ENCODE data around the gene SUCO. TPM values are rescaled to one million over a fixed set of nuclear protein-coding genes. Genes with fewer than 3 reads are reported as not detected.

Gene SUCO
- total and polyA plus RNA-seq, 2 of the 8 experiments (the other 6 are each of a cell fraction or from before 2014, with no cell fraction given), result 8.3 to 35.8 TPM

DNA sequence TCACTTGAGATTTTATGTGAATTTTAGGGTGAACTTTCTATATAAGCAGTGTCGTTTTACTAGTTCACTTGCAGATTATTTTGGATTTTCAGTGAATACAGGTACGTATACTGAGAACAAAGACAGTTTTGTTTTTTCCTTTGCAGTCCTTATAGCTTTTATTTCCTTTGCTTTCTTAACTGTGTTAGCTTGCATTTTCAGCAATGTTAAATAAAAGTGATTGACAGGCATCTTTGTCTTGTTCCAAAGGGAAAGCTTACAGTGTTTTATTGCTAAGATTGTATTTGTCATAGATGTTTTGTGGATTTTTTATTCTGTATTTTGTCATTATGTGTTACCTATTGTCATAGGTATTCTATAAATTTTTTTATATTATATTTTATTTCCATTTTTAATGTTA is 72.7 kb downstream of the SUCO start:
- ChIA-PET POLR2A (ENCODE audit: partially characterized antibody) (no interaction called here), CTCF (ENCODE audit: partially characterized antibody) (interaction anchor here (1.2 to 6.8 kb wide), 2 partner anchors 11 to 113 kb away, joined by 3 to 96 read pairs; no protein-coding TSS in a partner anchor)
- Histone ChIP-seq H4K91ac (replicated peaks; ENCODE audit: insufficient read length, low read length) (no peak overlapping the region), H3K27me3 (replicated peaks in 1 of 4; ENCODE audit: control insufficient read depth in 3 of 4, extremely low read depth in 1 of 4, insufficient read depth in 3 of 4, low read length in 3 of 4) (no peaks in the 10 kb centered on the region), H4K5ac (ENCODE audit: insufficient read length, low read depth, low read length) (no peak overlapping the region), H3K36me3 (ENCODE audit: control insufficient read depth in 2 of 4, insufficient read depth in 4 of 4, low read length in 3 of 4) (peaks cover 4 to 45% (median 13%) of the 10 kb centered on the region in 4 experiments; a peak in 6 of 8 replicates), H3K23ac (ENCODE audit: insufficient read length) (no peak overlapping the region), H3K18ac (ENCODE audit: extremely low read depth, low read length) (no peak overlapping the region), H3K4me3 (ENCODE audit: extremely low read depth in 1 of 4, insufficient read depth in 2 of 4, low read depth in 3 of 4, low read length in 4 of 4) (no peak overlapping the region), H2BK120ac (replicated peaks; ENCODE audit: low read depth, low read length) (no peak overlapping the region), H3K56ac (replicated peaks; ENCODE audit: insufficient read length, low read depth, low read length) (no peak overlapping the region), H4K8ac (ENCODE audit: extremely low read depth, insufficient read depth, low read length) (no peak overlapping the region), H3K9ac (replicated peaks in 1 of 4; ENCODE audit: extremely low read depth in 1 of 4, low read depth in 3 of 4, low read length in 3 of 4) (no peak overlapping the region), H3K79me2 (ENCODE audit: control insufficient read depth in 1 of 2, insufficient read depth in 2 of 2, low read length in 2 of 2) (no peaks in the 10 kb centered on the region), H3K23me2 (ENCODE audit: low read depth, low read length) (no peaks in the 10 kb centered on the region), H3K4me1 (replicated peaks in 1 of 4; ENCODE audit: control insufficient read depth in 3 of 4, insufficient read depth in 4 of 4, low read length in 3 of 4) (no peaks in the 10 kb centered on the region), H3K4me2 (ENCODE audit: insufficient read depth in 1 of 2, low read depth in 2 of 2, low read length in 2 of 2) (no peak overlapping the region), H2BK12ac (ENCODE audit: low read depth, low read length) (no peak overlapping the region), H3K27ac (ENCODE audit: low read depth, low read length) (no peak overlapping the region), H3K79me1 (ENCODE audit: low read depth, low read length) (no peaks in the 10 kb centered on the region), H2AFZ (ENCODE audit: low read length) (no peak overlapping the region), H3K14ac (ENCODE audit: insufficient read length) (no peak overlapping the region), H3K4ac (replicated peaks; ENCODE audit: insufficient read length, low read depth, low read length) (no peak overlapping the region), H2BK20ac (ENCODE audit: low read length) (no peak overlapping the region), H2AK5ac (ENCODE audit: low read depth, low read length) (no peak overlapping the region), H3K9me3 (ENCODE audit: insufficient read depth in 2 of 2, low read depth in 1 of 2, low read length in 1 of 2) (no peaks in the 10 kb centered on the region), H2BK15ac (ENCODE audit: low read length) (no peak overlapping the region), H2BK5ac (ENCODE audit: low read depth, low read length) (no peak overlapping the region), H4K20me1 (replicated peaks in 1 of 2; ENCODE audit: control insufficient read depth in 1 of 2, insufficient read depth in 2 of 2, low read length in 2 of 2) (peaks cover 0 to 2% of the 10 kb centered on the region in 2 experiments)
- WGBS, 2 experiments (ENCODE audit: extremely low coverage in 1 of 2, insufficient coverage in 1 of 2, insufficient read length in 1 of 2, insufficient replicate concordance in 2 of 2, low coverage in 1 of 2, low lambda C conversion rate in 2 of 2, missing lambda C conversion rate in 1 of 2), result 95% methylated on average over 2 of the region's 2 CpGs; no CpG with 5 or more reads in 1 of the 2 experiments
- no peak for DNase-seq (ENCODE audit: low read depth in 1 of 2, low spot score in 2 of 2)
- FAIRE-seq, result no peak
- no peak for TF ChIP-seq SP2 (IDR thresholded peaks at IDR 0.05; ENCODE audit: low read length)
- TF ChIP-seq, protein P1, sequence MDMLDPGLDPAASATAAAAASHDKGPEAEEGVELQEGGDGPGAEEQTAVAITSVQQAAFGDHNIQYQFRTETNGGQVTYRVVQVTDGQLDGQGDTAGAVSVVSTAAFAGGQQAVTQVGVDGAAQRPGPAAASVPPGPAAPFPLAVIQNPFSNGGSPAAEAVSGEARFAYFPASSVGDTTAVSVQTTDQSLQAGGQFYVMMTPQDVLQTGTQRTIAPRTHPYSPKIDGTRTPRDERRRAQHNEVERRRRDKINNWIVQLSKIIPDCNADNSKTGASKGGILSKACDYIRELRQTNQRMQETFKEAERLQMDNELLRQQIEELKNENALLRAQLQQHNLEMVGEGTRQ (IDR thresholded peaks at IDR 0.05; ENCODE audit: low read length), result no peak
- no peak for TF ChIP-seq SRF (IDR thresholded peaks at IDR 0.05; ENCODE audit: low read depth, low read length)
- no peak for TF ChIP-seq EZH2 (IDR thresholded peaks at IDR 0.05; ENCODE audit: low read depth, low read length, severe bottlenecking)
- no peak for TF ChIP-seq NRF1 (IDR thresholded peaks at IDR 0.05; ENCODE audit: low read depth, low read length)
- TF ChIP-seq KDM1A (IDR thresholded peaks at IDR 0.05; ENCODE audit: borderline replicate concordance, low read length), result no peak
- TF ChIP-seq, protein P2, sequence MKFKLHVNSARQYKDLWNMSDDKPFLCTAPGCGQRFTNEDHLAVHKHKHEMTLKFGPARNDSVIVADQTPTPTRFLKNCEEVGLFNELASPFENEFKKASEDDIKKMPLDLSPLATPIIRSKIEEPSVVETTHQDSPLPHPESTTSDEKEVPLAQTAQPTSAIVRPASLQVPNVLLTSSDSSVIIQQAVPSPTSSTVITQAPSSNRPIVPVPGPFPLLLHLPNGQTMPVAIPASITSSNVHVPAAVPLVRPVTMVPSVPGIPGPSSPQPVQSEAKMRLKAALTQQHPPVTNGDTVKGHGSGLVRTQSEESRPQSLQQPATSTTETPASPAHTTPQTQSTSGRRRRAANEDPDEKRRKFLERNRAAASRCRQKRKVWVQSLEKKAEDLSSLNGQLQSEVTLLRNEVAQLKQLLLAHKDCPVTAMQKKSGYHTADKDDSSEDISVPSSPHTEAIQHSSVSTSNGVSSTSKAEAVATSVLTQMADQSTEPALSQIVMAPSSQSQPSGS (IDR thresholded peaks at IDR 0.05; ENCODE audit: low read length), result no peak
- no peak for TF ChIP-seq RAD21 (IDR thresholded peaks at IDR 0.05 in 1 of 2, conservative IDR thresholded peaks at IDR 0.05 in 1 of 2; ENCODE audit: low read depth in 2 of 2, low read length in 2 of 2)
- no peak for TF ChIP-seq PHF8 (conservative IDR thresholded peaks at IDR 0.05; ENCODE audit: low read depth, low read length)
- TF ChIP-seq SIRT6 (IDR thresholded peaks at IDR 0.05; ENCODE audit: low read length), result no peak
- TF ChIP-seq JUN (IDR thresholded peaks at IDR 0.05; ENCODE audit: low read depth, low read length), result no peak
